A673 (cell line): ENCODE data around the gene SLC6A9. TPM values are rescaled to one million over a fixed set of nuclear protein-coding genes. Genes with fewer than 3 reads are reported as not detected.

ENCODE experiments used
- BruUV-seq: library from RNA; stranded (reverse); fragments of 400-500 nt; replicated peaks from 2 replicates; lab custom pipeline; 2021; lab: Mats Ljungman, UMichigan
- CTCF ChIA-PET: fragments of 300-600 bp; sonication (Branson Sonifier 250); formaldehyde crosslinking; loops from one replicate; lab custom pipeline; 2022; ENCODE audit warnings: antibody characterized with exemption; lab: Charles Lee
- POLR2A ChIA-PET: fragments of 300-600 bp; sonication (Branson Sonifier 250); formaldehyde crosslinking; loops from one replicate; lab custom pipeline; 2022; ENCODE audit warnings: antibody characterized with exemption; ENCODE audit not compliant: low non-redundant PET; lab: Charles Lee
- DNase-seq: peaks from one replicate; pipeline ENCODE4 v3.0.0-alpha.2; 2015; ENCODE audit warnings: low spot score
- H3K27ac ChIP-seq: fragments of 200-600 bp; sonication (generic); 2 replicates; pipeline ENCODE4 v1.5.1; 2016; ENCODE audit warnings: mixed run types, low read depth, mild to moderate bottlenecking, mixed read lengths, antibody characterized with exemption, low read length; ENCODE audit not compliant: poor library complexity, severe bottlenecking
- H3K27me3 ChIP-seq: fragments of 200-600 bp; sonication (generic); replicated peaks from 2 replicates; pipeline ENCODE4 v1.6.1; 2017; ENCODE audit warnings: mixed run types, low read depth, mild to moderate bottlenecking, mixed read lengths, antibody characterized with exemption, low read length; ENCODE audit not compliant: insufficient read depth, poor library complexity
- H3K36me3 ChIP-seq: fragments of 200-600 bp; sonication (generic); 2 replicates; pipeline ENCODE4 v1.6.1; 2016; ENCODE audit warnings: mixed run types, mild to moderate bottlenecking, mixed read lengths, antibody characterized with exemption, low read length; ENCODE audit not compliant: insufficient read depth, poor library complexity, severe bottlenecking
- H3K4me1 ChIP-seq: fragments of 200-600 bp; sonication (generic); 2 replicates; pipeline ENCODE4 v1.6.1; 2017; ENCODE audit warnings: mixed run types, mild to moderate bottlenecking, mixed read lengths, antibody characterized with exemption, low read length; ENCODE audit not compliant: insufficient read depth, poor library complexity, severe bottlenecking
- H3K4me3 ChIP-seq: fragments of 200-600 bp; sonication (generic); 2 replicates; pipeline ENCODE4 v1.5.1; 2016; ENCODE audit warnings: low read depth, mixed run types, mild to moderate bottlenecking, mixed read lengths, low read length; ENCODE audit not compliant: poor library complexity, severe bottlenecking
- H3K9me3 ChIP-seq: fragments of 200-600 bp; sonication (generic); 2 replicates; pipeline ENCODE4 v1.6.1; 2016; ENCODE audit warnings: mixed run types, low read depth, mild to moderate bottlenecking, mixed read lengths, antibody characterized with exemption, low read length; ENCODE audit not compliant: poor library complexity, severe bottlenecking
- EZH2 ChIP-seq: fragments of 200-600 bp; sonication (generic); IDR thresholded peaks from 2 replicates; pipeline ENCODE4 v1.6.1; 2017; ENCODE audit warnings: borderline replicate concordance, low read depth, mild to moderate bottlenecking, mixed read lengths, antibody characterized with exemption, low read length; ENCODE audit not compliant: poor library complexity, severe bottlenecking
- intact Hi-C: fragments of 100-400 bp; cut with micrococcal nuclease; formaldehyde crosslinking; loops from one replicate; pipeline ENCODE4 v1.10.0; 2022; ENCODE audit not compliant: unreplicated experiment
- total RNA-seq: library from RNA; stranded (reverse); gene quantifications from 2 replicates; pipeline ENCODE4 v1.2.3, GENCODE V29; 2021
- TF ChIP-seq, protein P1 (sequence below): fragments of 300-800, 200-600 bp; sonication (generic); conservative IDR thresholded peaks from 2 replicates; pipeline ENCODE4 v1.5.1; 2017; ENCODE audit warnings: low read depth, mild to moderate bottlenecking, antibody characterized with exemption, low read length, moderate library complexity, mixed read lengths

The SLC6A9 gene
- total RNA-seq, 1 experiment from 2014 or later: 31.4 TPM

DNA sequence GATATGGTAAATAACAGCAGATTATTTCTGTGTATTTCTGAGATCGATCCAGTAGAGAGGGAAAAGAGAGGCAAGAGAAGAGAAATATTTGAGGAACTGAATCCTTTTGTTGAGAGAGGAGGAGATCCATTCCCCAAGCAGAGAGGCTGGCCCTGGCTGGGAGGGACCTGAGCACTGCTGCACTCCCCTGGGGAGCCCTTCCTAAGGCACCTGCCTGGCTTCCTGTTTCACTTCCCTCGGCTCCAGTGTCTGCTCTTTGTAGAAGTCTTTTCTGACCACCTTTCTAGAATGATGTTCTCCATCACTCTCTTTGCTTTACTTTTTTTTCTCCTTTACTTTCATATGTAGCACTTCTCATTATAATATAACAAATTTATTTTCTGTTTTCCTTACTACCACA is 42.3 kb upstream of the SLC6A9 start:
- intact Hi-C loops: no loop called here
- ChIA-PET POLR2A (no interaction called here), CTCF (no interaction called here)
- BruUV-seq: no TSS peak
- no peak overlapping the region for H3K4me3 ChIP-seq
- DNase-seq: no peak
- H3K36me3 ChIP-seq: no peaks in the 10 kb centered on the region
- H3K27ac ChIP-seq: no peak overlapping the region
- peaks cover 11% of the 10 kb centered on the region for H3K4me1 ChIP-seq
- H3K9me3 ChIP-seq: no peaks in the 10 kb centered on the region
- no peak for TF ChIP-seq EZH2
- TF ChIP-seq, protein P1, sequence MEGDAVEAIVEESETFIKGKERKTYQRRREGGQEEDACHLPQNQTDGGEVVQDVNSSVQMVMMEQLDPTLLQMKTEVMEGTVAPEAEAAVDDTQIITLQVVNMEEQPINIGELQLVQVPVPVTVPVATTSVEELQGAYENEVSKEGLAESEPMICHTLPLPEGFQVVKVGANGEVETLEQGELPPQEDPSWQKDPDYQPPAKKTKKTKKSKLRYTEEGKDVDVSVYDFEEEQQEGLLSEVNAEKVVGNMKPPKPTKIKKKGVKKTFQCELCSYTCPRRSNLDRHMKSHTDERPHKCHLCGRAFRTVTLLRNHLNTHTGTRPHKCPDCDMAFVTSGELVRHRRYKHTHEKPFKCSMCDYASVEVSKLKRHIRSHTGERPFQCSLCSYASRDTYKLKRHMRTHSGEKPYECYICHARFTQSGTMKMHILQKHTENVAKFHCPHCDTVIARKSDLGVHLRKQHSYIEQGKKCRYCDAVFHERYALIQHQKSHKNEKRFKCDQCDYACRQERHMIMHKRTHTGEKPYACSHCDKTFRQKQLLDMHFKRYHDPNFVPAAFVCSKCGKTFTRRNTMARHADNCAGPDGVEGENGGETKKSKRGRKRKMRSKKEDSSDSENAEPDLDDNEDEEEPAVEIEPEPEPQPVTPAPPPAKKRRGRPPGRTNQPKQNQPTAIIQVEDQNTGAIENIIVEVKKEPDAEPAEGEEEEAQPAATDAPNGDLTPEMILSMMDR: no peak
- no peaks in the 10 kb centered on the region for H3K27me3 ChIP-seq

DNA sequence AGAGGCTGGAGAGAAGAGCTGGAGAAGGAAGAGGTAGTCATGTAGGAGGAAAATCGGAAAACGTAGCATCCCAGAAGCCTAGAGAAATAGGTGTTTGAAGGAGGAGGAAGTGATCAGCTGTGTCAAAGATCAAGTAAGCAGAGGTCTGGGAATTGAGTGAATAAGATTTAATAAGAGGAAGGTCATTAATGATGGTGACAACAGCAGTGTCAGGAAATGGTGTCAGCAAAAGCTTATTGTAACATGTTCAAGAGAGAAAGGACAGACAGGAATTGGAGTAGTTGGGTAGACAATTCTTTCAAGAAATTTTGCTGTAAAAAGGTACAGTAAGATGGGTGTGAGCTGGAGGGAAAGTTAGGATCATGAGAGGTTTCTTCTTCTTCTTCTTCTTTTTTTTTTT is 41.6 kb upstream of the SLC6A9 start:
- ChIA-PET CTCF (no interaction called here), POLR2A (no interaction called here)
- DNase-seq: no peak
- no peaks in the 10 kb centered on the region for H3K36me3 ChIP-seq
- H3K27me3 ChIP-seq: no peaks in the 10 kb centered on the region
- BruUV-seq: no TSS peak
- TF ChIP-seq, protein P1: no peak
- TF ChIP-seq EZH2: no peak
- H3K9me3 ChIP-seq: no peaks in the 10 kb centered on the region
- H3K27ac ChIP-seq: no peak overlapping the region
- H3K4me1 ChIP-seq: peaks cover 11% of the 10 kb centered on the region
- intact Hi-C loops: no loop called here
- no peak overlapping the region for H3K4me3 ChIP-seq

DNA sequence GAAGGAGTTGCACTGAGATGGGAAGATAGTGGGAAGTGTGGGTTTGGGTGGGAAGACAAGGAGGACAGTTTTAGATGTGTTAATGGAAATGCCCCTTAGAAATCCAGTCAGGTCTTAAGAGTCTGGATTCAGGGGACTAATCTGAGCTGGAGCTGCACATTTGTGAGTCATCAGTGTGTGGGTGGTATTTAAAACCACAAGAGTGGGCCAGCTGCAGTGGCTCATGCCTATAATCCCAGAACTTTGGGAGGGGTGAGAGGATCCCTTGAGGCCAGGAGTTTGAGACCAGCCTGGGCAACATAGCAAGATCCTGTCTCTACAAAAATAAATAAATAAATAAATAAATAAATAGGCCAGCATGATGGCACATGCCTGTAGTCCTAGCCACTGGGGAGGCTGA is 40.9 kb upstream of the SLC6A9 start:
- intact Hi-C loops: no loop called here
- no peaks in the 10 kb centered on the region for H3K36me3 ChIP-seq
- H3K9me3 ChIP-seq: no peaks in the 10 kb centered on the region
- CTCF ChIA-PET: interaction anchor here (0.9 kb wide), 1 partner anchor 20 kb away, joined by 3 read pairs; no protein-coding TSS in a partner anchor
- H3K27me3 ChIP-seq: no peaks in the 10 kb centered on the region
- peaks cover 11% of the 10 kb centered on the region for H3K4me1 ChIP-seq
- TF ChIP-seq, protein P1: no peak
- TF ChIP-seq EZH2: no peak
- POLR2A ChIA-PET: no interaction called here
- BruUV-seq: no TSS peak
- no peak overlapping the region for H3K4me3 ChIP-seq
- peak; percentile 80 for DNase-seq
- no peak overlapping the region for H3K27ac ChIP-seq
